Ovary (tissue), 9 donors: ENCODE results near the gene SND1. TPM values are rescaled to one million over a fixed set of nuclear protein-coding genes. Genes with fewer than 3 reads are reported as not detected.
"Not testable (repeated sequence)": the region's sequence is repeated elsewhere in the genome, so short reads cannot be mapped to it uniquely, and the experiment has no call there.

Source experiments
- DNase-seq, 5 donors: peaks; one replicate each; pipeline ENCODE4 v3.0.0-alpha.2; 2019 to 2020
- H3K27ac ChIP-seq, 2 donors: fragments of 200-600 bp; one replicate each; pipeline versions ENCODE4 v1.5.1 to v1.8.0; 2019 to 2022
- H3K27me3 ChIP-seq: fragments of 200-600 bp; one replicate; pipeline ENCODE4 v1.8.0; 2022
- H3K36me3 ChIP-seq: fragments of 200-600 bp; sonication (generic); one replicate; pipeline ENCODE4 v1.5.1; 2019
- H3K4me1 ChIP-seq: one replicate; pipeline ENCODE4 v1.8.1; 2013; ENCODE audit warnings: mild to moderate bottlenecking, moderate library complexity; ENCODE audit not compliant: insufficient read depth
- H3K4me3 ChIP-seq: fragments of 200-600 bp; sonication (generic); one replicate; pipeline ENCODE4 v1.5.1; 2017
- H3K9me3 ChIP-seq, 2 donors: fragments of 200-600 bp in 1 of 2; sonication (generic) in 1 of 2; one replicate each; pipeline versions ENCODE4 v1.5.1 to v1.8.1; 2013 to 2019; ENCODE audit warnings: mild to moderate bottlenecking in 1 of 2, moderate library complexity in 1 of 2
- EP300 ChIP-seq: sonication (generic); formaldehyde crosslinking; IDR thresholded peaks from one replicate; pipeline ENCODE4 v1.6.1; 2017; ENCODE audit warnings: antibody characterized with exemption
- POLR2A ChIP-seq: fragments of 450-650 bp; IDR thresholded peaks from one replicate; pipeline ENCODE4 v1.6.1; 2017; ENCODE audit warnings: antibody characterized with exemption, mild to moderate bottlenecking, moderate library complexity
- WGBS, 3 donors: extraction: QIAGEN DNeasy Blood & Tissue Kit in 1 of 3; methylation state at CpG; one replicate each; pipeline versions ENCODE4 v1.1.5 to v1.1.7; 2013 to 2017; 5-methylcytosine and 5-hydroxymethylcytosine counted together
- intact Hi-C, 4 donors: fragments of 100-400 bp; cut with DNase I; formaldehyde crosslinking; loops; one replicate each; pipeline versions ENCODE4 v1.11.0 to v1.15.1; 2022 to 2023
- polyA plus RNA-seq, 2 donors: library from polyadenylated mRNA; stranded (reverse); fragments of 200-250 nt in 1 of 2; fragments of 350-450 nt in 1 of 2; fragmentation: Illumina TruSeq in 1 of 2; extraction: RNeasy Lipid Tissue Mini Kit (QIAGEN cat#74804) in 1 of 2; gene quantifications; one replicate each; pipeline ENCODE4 v1.2.3, GENCODE V29; 2013 to 2014
- total RNA-seq, 7 donors: library from RNA; depleted of rRNA in 2 of 7; stranded (reverse); fragments of >200 nt in 2 of 7; fragmentation: NEBNext Ultra II Directional in 3 of 7; extraction: Animal tissue kit (Norgen Biotek cat#: 25700) in 3 of 7; gene quantifications; one replicate each; pipeline versions ENCODE4 v1.1.0 to v1.2.4, GENCODE V29; 2016 to 2023
- TF ChIP-seq, protein P1 (sequence below), 3 donors: fragments of 450-650 bp in 2 of 3; fragments of 200-600 bp in 1 of 3; IDR thresholded peaks; one replicate each; pipeline versions ENCODE4 v1.5.1 to v1.8.0; 2016 to 2022; ENCODE audit warnings: antibody characterized with exemption in 3 of 3, mild to moderate bottlenecking in 1 of 3
- donor health status: DM: no; HTN: no; CAD: no; lungs with moderate emphysema.
- donor health status: DM: no; HTN: no; CAD: no.
- donor health status: Bipolar disorder and iron deficiency.
- donor health status: DM: yes; HTN: yes; CAD: no.
- donor health status: DM: no; HTN: no; CAD: no.
- donor health status: DM: yes; HTN: yes; CAD: no.

SND1 gene
- total and polyA plus RNA-seq, 9 donors, result 91.4 to 297 (median 182) TPM

DNA sequence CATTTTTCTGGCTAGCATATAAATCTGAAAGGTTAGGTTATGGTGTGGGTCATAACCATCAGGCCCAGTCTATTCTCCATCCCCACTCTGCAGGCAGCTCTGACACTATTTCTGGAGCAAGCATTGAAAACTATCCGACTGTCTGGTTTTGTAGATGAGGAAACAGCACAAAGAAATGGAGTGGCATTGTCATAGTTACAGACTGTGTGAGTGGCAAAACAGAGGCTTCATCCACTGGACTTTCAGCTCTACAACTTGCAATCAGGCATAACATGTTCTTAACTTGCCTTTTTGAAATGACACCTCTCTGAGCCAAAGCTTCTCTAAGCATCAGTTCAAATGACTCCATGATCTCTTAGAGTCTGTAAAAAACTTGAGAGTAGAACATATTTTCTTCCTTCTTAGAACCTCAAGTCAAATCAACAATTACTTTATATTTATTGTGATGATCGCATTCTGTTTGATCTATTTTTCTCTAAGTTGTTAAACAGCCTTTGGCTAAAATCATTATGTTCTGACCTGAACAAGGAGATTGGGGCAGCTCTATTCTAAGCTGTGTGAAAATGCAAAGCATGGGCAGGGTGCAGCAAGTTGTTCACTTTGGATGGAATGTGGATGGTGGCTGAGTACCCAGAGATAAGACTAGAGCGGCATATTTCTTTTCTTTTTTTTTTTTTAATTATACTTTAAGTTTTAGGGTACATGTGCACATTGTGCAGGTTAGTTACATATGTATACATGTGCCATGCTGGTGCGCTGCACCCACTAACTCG lies 310.8 kb downstream of the SND1 start:
- no peak overlapping the region for H3K4me3 ChIP-seq
- no peak for DNase-seq
- H3K27me3 ChIP-seq, result no peaks in the 10 kb centered on the region
- 96 to 97% (median 96%) methylated on average over 5 of the region's 5 CpGs for WGBS, 3 donors
- no peaks in the 10 kb centered on the region for H3K9me3 ChIP-seq
- H3K36me3 ChIP-seq, result no peaks in the 10 kb centered on the region
- TF ChIP-seq EP300, result no peak
- TF ChIP-seq, protein P1, sequence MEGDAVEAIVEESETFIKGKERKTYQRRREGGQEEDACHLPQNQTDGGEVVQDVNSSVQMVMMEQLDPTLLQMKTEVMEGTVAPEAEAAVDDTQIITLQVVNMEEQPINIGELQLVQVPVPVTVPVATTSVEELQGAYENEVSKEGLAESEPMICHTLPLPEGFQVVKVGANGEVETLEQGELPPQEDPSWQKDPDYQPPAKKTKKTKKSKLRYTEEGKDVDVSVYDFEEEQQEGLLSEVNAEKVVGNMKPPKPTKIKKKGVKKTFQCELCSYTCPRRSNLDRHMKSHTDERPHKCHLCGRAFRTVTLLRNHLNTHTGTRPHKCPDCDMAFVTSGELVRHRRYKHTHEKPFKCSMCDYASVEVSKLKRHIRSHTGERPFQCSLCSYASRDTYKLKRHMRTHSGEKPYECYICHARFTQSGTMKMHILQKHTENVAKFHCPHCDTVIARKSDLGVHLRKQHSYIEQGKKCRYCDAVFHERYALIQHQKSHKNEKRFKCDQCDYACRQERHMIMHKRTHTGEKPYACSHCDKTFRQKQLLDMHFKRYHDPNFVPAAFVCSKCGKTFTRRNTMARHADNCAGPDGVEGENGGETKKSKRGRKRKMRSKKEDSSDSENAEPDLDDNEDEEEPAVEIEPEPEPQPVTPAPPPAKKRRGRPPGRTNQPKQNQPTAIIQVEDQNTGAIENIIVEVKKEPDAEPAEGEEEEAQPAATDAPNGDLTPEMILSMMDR (IDR thresholded peaks at IDR 0.05), result no peak
- TF ChIP-seq POLR2A, result no peak
- intact Hi-C loops, result no loop called here
- H3K27ac ChIP-seq, result no peak overlapping the region
- H3K4me1 ChIP-seq, result no peaks in the 10 kb centered on the region

DNA sequence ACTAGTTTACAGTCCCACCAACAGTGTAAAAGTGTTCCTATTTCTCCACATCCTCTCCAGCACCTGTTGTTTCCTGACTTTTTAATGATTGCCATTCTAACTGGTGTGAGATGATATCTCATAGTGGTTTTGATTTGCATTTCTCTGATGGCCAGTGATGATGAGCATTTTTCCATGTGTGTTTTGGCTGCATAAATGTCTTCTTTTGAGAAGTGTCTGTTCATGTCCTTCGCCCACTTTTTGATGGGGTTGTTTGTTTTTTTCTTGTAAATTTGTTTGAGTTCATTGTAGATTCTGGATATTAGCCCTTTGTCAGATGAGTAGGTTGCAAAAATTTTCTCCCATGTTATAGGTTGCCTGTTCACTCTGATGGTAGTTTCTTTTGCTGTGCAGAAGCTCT lies 311.9 kb downstream of the SND1 start:
- H3K4me3 ChIP-seq, H3K9me3 ChIP-seq, H3K36me3 ChIP-seq, H3K27ac ChIP-seq, DNase-seq, H3K27me3 ChIP-seq, intact Hi-C loops, H3K4me1 ChIP-seq: not testable (repeated sequence)
- 80 to 88% (median 80%) methylated on average over 1 of the region's 1 CpG for WGBS, 3 donors

DNA sequence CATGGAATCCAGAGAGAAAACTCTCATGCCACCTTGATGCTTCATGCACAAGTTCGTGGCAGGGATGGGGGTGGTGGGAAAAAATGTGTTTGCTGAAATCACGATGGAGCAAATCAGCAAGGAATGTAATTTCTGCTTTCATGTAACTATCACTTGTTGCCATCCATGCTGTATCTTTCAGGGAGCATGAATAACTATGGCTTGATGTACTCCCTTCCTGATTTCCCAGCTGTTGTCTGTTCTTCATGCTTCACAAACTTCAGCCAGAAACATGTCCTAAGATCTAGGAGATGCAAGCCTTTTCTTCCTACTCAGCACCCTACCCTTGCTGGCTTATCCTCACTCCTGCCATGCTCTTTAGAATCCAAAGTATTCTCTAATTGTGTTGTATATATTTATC lies 315.3 kb downstream of the SND1 start:
- Histone ChIP-seq H3K4me3 (no peak overlapping the region), H3K4me1 (no peaks in the 10 kb centered on the region), H3K9me3 (no peaks in the 10 kb centered on the region), H3K36me3 (no peaks in the 10 kb centered on the region), H3K27ac (no peak overlapping the region), H3K27me3 (no peaks in the 10 kb centered on the region)
- no peak for DNase-seq
- TF ChIP-seq EP300 (no peak), POLR2A (no peak)
- TF ChIP-seq, protein P1 (IDR thresholded peaks at IDR 0.05), result no peak
- intact Hi-C loops, result no loop called here
- 47 to 71% (median 61%) methylated on average over 2 of the region's 2 CpGs for WGBS, 3 donors

DNA sequence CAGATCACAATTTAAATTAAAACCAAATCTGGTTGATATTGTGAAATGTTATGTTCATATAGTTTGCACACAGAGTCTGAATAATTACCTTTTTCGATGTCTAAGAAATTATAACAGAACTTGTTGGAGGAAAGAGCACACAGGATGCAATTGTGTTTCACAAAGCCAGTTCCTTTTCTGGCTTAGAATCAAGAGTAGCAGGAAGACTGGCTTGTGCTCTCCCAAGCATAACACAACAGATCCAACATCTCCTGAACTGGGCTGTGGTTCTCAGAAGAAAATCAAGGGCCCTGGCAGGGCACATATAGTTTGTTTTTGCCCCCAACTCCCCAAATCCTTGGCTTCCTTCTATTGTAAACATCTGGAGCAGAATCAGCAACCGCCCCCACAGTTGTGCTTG lies 316.6 kb downstream of the SND1 start:
- Histone ChIP-seq H3K27ac (no peak overlapping the region), H3K4me1 (no peaks in the 10 kb centered on the region)
- no peak for TF ChIP-seq EP300
- no peak for TF ChIP-seq POLR2A
- TF ChIP-seq, protein P1 (IDR thresholded peaks at IDR 0.05), result no peak

DNA sequence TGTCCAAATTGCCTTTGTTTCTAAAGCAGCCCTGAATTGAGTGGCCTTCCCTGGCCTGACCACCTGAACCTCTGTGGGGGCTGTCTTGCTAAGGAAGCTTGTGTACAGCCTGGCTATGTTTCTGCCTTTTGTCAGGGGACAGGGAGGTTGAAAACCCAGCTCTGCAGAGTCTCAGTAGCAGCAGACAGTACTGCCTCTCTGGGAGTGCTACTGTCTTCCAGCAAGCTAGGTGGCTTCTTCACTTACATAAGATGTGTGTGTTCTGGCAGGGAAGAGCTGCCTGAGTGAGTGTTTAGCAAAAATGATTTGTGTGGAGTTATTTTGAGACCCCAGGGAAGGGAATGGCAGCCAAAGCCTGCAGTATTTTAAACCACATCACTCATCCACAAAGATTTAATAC lies 321.8 kb downstream of the SND1 start:
- DNase-seq, result no peak
- Histone ChIP-seq H3K9me3 (no peaks in the 10 kb centered on the region), H3K36me3 (no peaks in the 10 kb centered on the region), H3K4me1 (no peaks in the 10 kb centered on the region), H3K27me3 (no peaks in the 10 kb centered on the region), H3K27ac (no peak overlapping the region), H3K4me3 (no peak overlapping the region)
- intact Hi-C loops, result no loop called here
- TF ChIP-seq, protein P1 (IDR thresholded peaks at IDR 0.05), result no peak
- TF ChIP-seq EP300, result no peak
- TF ChIP-seq POLR2A, result no peak

More for the DNA sequence above, 316.6 kb downstream of the SND1 start:
- intact Hi-C loops, result no loop called here
- no peaks in the 10 kb centered on the region for H3K27me3 ChIP-seq
- 53 to 71% (median 53%) methylated on average over 2 of the region's 2 CpGs for WGBS, 3 donors
- H3K4me3 ChIP-seq, result no peak overlapping the region
- H3K36me3 ChIP-seq, result no peaks in the 10 kb centered on the region
- no peaks in the 10 kb centered on the region for H3K9me3 ChIP-seq
- no peak for DNase-seq
